ENCODE measurements around the gene OR5C1. TPM values are rescaled to one million over a fixed set of nuclear protein-coding genes. Genes with fewer than 3 reads are reported as not detected.

OR5C1 gene
- total RNA-seq, 1 experiment from 2014 or later = not detected

DNA sequence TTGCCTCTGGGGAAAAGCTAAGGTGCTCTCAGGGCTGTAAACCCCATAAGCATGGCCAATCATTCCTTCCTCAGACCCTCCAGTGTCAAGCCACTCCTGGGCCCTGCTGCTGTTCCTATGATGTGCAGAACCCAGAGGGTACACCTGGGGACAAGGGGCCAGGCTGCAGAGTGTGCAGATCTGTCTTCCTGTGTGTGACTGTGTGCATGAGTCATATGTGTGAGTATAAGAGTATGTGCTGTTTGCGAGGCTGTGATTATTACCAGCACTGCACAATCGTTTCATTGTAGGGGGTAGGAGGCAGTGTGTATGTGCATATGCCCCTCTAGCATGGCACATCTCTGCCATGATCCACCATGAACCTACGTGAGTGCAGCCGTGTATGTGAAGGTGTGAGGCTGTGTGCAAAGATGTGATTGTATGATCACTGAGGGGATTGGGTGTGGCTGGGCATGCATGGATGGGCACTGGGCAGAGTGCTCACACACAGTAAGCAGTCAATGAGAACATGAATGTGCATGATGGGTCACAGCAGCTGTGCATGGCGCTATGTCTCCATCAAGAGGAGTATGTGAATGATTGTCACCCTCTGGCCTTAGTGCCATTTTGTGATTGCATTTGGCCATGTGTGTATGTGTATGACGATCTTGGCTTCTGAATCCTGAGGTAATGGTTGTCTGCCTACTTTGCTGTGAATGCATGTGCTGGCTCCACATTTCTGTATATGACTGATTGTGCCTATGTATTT lies 8.8 kb downstream of the OR5C1 start:
- DNase-seq (ENCODE audit: low spot score) (no peak), ATAC-seq (no peak)
- Mint-ChIP-seq H3K27me3 (ENCODE audit: low read depth) (peaks cover 11% of the 10 kb centered on the region; the same call in 1 of the 2 replicates), H3K27ac (no peak overlapping the region), H3K9me3 (peaks cover 71% of the 10 kb centered on the region), H3K36me3 (peaks cover 24% of the 10 kb centered on the region), H3K4me1 (no peaks in the 10 kb centered on the region), H3K4me3 (no peak overlapping the region)
- ChIA-PET POLR2A (no interaction called here), CTCF (no interaction called here)
- TF ChIP-seq, protein P1, sequence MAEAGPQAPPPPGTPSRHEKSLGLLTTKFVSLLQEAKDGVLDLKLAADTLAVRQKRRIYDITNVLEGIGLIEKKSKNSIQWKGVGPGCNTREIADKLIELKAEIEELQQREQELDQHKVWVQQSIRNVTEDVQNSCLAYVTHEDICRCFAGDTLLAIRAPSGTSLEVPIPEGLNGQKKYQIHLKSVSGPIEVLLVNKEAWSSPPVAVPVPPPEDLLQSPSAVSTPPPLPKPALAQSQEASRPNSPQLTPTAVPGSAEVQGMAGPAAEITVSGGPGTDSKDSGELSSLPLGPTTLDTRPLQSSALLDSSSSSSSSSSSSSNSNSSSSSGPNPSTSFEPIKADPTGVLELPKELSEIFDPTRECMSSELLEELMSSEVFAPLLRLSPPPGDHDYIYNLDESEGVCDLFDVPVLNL (CRISPR knock-in tag; IDR thresholded peaks at IDR 0.05; ENCODE audit: borderline replicate concordance, low read depth) = no peak
- TF ChIP-seq HMGA2 (CRISPR knock-in tag; IDR thresholded peaks at IDR 0.05) (no peak), ZNF263 (CRISPR knock-in tag; IDR thresholded peaks at IDR 0.05; ENCODE audit: low read depth) (no peak), FOXK1 (CRISPR knock-in tag; IDR thresholded peaks at IDR 0.05) (no peak), ZNF232 (CRISPR knock-in tag; IDR thresholded peaks at IDR 0.05) (no peak), CBFB (CRISPR knock-in tag; IDR thresholded peaks at IDR 0.05; ENCODE audit: low read depth) (no peak), NFE2L1 (CRISPR knock-in tag; IDR thresholded peaks at IDR 0.05) (no peak), NR2C2 (CRISPR knock-in tag; IDR thresholded peaks at IDR 0.05) (no peak), GRHL2 (CRISPR knock-in tag; IDR thresholded peaks at IDR 0.05; ENCODE audit: insufficient replicate concordance, severe bottlenecking) (no peak), NFATC4 (CRISPR knock-in tag; IDR thresholded peaks at IDR 0.05) (no peak), ZNF423 (CRISPR knock-in tag; IDR thresholded peaks at IDR 0.05) (no peak), GTF2I (CRISPR knock-in tag; conservative IDR thresholded peaks at IDR 0.05) (no peak), TEAD4 (CRISPR knock-in tag; IDR thresholded peaks at IDR 0.05) (no peak)
- TF ChIP-seq, protein P2, sequence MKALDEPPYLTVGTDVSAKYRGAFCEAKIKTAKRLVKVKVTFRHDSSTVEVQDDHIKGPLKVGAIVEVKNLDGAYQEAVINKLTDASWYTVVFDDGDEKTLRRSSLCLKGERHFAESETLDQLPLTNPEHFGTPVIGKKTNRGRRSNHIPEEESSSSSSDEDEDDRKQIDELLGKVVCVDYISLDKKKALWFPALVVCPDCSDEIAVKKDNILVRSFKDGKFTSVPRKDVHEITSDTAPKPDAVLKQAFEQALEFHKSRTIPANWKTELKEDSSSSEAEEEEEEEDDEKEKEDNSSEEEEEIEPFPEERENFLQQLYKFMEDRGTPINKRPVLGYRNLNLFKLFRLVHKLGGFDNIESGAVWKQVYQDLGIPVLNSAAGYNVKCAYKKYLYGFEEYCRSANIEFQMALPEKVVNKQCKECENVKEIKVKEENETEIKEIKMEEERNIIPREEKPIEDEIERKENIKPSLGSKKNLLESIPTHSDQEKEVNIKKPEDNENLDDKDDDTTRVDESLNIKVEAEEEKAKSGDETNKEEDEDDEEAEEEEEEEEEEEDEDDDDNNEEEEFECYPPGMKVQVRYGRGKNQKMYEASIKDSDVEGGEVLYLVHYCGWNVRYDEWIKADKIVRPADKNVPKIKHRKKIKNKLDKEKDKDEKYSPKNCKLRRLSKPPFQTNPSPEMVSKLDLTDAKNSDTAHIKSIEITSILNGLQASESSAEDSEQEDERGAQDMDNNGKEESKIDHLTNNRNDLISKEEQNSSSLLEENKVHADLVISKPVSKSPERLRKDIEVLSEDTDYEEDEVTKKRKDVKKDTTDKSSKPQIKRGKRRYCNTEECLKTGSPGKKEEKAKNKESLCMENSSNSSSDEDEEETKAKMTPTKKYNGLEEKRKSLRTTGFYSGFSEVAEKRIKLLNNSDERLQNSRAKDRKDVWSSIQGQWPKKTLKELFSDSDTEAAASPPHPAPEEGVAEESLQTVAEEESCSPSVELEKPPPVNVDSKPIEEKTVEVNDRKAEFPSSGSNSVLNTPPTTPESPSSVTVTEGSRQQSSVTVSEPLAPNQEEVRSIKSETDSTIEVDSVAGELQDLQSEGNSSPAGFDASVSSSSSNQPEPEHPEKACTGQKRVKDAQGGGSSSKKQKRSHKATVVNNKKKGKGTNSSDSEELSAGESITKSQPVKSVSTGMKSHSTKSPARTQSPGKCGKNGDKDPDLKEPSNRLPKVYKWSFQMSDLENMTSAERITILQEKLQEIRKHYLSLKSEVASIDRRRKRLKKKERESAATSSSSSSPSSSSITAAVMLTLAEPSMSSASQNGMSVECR (CRISPR knock-in tag; IDR thresholded peaks at IDR 0.05; ENCODE audit: borderline replicate concordance) = no peak
- TF ChIP-seq, protein P3, sequence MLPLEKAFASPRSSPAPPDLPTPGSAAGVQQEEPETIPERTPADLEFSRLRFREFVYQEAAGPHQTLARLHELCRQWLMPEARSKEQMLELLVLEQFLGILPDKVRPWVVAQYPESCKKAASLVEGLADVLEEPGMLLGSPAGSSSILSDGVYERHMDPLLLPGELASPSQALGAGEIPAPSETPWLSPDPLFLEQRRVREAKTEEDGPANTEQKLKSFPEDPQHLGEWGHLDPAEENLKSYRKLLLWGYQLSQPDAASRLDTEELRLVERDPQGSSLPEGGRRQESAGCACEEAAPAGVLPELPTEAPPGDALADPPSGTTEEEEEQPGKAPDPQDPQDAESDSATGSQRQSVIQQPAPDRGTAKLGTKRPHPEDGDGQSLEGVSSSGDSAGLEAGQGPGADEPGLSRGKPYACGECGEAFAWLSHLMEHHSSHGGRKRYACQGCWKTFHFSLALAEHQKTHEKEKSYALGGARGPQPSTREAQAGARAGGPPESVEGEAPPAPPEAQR (CRISPR knock-in tag; IDR thresholded peaks at IDR 0.05) = no peak
- TF ChIP-seq, protein P4, sequence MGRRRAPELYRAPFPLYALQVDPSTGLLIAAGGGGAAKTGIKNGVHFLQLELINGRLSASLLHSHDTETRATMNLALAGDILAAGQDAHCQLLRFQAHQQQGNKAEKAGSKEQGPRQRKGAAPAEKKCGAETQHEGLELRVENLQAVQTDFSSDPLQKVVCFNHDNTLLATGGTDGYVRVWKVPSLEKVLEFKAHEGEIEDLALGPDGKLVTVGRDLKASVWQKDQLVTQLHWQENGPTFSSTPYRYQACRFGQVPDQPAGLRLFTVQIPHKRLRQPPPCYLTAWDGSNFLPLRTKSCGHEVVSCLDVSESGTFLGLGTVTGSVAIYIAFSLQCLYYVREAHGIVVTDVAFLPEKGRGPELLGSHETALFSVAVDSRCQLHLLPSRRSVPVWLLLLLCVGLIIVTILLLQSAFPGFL (CRISPR knock-in tag; IDR thresholded peaks at IDR 0.05; ENCODE audit: borderline replicate concordance) = no peak
- TF ChIP-seq, protein P5, sequence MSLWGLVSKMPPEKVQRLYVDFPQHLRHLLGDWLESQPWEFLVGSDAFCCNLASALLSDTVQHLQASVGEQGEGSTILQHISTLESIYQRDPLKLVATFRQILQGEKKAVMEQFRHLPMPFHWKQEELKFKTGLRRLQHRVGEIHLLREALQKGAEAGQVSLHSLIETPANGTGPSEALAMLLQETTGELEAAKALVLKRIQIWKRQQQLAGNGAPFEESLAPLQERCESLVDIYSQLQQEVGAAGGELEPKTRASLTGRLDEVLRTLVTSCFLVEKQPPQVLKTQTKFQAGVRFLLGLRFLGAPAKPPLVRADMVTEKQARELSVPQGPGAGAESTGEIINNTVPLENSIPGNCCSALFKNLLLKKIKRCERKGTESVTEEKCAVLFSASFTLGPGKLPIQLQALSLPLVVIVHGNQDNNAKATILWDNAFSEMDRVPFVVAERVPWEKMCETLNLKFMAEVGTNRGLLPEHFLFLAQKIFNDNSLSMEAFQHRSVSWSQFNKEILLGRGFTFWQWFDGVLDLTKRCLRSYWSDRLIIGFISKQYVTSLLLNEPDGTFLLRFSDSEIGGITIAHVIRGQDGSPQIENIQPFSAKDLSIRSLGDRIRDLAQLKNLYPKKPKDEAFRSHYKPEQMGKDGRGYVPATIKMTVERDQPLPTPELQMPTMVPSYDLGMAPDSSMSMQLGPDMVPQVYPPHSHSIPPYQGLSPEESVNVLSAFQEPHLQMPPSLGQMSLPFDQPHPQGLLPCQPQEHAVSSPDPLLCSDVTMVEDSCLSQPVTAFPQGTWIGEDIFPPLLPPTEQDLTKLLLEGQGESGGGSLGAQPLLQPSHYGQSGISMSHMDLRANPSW (CRISPR knock-in tag; conservative IDR thresholded peaks at IDR 0.05; ENCODE audit: low read depth) = no peak
- TF ChIP-seq, protein P6, sequence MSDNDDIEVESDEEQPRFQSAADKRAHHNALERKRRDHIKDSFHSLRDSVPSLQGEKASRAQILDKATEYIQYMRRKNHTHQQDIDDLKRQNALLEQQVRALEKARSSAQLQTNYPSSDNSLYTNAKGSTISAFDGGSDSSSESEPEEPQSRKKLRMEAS (CRISPR knock-in tag; IDR thresholded peaks at IDR 0.05) = no peak
- TF ChIP-seq, protein P7, sequence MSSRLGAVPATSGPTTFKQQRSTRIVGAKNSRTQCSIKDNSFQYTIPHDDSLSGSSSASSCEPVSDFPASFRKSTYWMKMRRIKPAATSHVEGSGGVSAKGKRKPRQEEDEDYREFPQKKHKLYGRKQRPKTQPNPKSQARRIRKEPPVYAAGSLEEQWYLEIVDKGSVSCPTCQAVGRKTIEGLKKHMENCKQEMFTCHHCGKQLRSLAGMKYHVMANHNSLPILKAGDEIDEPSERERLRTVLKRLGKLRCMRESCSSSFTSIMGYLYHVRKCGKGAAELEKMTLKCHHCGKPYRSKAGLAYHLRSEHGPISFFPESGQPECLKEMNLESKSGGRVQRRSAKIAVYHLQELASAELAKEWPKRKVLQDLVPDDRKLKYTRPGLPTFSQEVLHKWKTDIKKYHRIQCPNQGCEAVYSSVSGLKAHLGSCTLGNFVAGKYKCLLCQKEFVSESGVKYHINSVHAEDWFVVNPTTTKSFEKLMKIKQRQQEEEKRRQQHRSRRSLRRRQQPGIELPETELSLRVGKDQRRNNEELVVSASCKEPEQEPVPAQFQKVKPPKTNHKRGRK (CRISPR knock-in tag; IDR thresholded peaks at IDR 0.05; ENCODE audit: borderline replicate concordance) = no peak
- TF ChIP-seq, protein P8, sequence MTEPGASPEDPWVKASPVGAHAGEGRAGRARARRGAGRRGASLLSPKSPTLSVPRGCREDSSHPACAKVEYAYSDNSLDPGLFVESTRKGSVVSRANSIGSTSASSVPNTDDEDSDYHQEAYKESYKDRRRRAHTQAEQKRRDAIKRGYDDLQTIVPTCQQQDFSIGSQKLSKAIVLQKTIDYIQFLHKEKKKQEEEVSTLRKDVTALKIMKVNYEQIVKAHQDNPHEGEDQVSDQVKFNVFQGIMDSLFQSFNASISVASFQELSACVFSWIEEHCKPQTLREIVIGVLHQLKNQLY (CRISPR knock-in tag; IDR thresholded peaks at IDR 0.05) = no peak
